Neural progenitor cell (in vitro differentiated cells): ENCODE results near the gene FCRL3. TPM values are rescaled to one million over a fixed set of nuclear protein-coding genes. Genes with fewer than 3 reads are reported as not detected.
"Not testable (repeated sequence)": the region's sequence is repeated elsewhere in the genome, so short reads cannot be mapped to it uniquely, and the experiment has no call there.

ENCODE experiments used
- DNase-seq: peaks from one replicate; pipeline ENCODE4 v3.0.0-alpha.2; 2016; ENCODE audit warnings: low spot score
- H2AFZ ChIP-seq: fragments of 200-600 bp; sonication (generic); replicated peaks from 2 replicates; pipeline ENCODE4 v1.6.1; 2016; ENCODE audit warnings: antibody characterized with exemption
- H3F3A ChIP-seq: fragments of 200-600 bp; sonication (generic); 2 replicates; pipeline ENCODE4 v1.6.1; 2016; ENCODE audit warnings: antibody characterized with exemption, low read depth
- H3K27ac ChIP-seq: fragments of 200-600 bp; sonication (generic); 2 replicates; pipeline ENCODE4 v1.5.1; 2016; ENCODE audit warnings: mild to moderate bottlenecking
- H3K27me3 ChIP-seq: fragments of 200-600 bp; sonication (generic); 2 replicates; pipeline ENCODE4 v1.6.1; 2016; ENCODE audit warnings: mild to moderate bottlenecking, moderate library complexity
- H3K36me3 ChIP-seq: fragments of 200-600 bp; sonication (generic); 2 replicates; pipeline ENCODE4 v1.5.1; 2016
- H3K4me1 ChIP-seq: fragments of 200-600 bp; sonication (generic); 2 replicates; pipeline ENCODE4 v1.6.1; 2016; ENCODE audit warnings: mixed run types
- H3K4me2 ChIP-seq: fragments of 200-600 bp; sonication (generic); 2 replicates; pipeline ENCODE4 v1.6.1; 2016
- H3K4me3 ChIP-seq: fragments of 200-600 bp; sonication (generic); 2 replicates; pipeline ENCODE4 v1.5.1; 2016
- H3K79me2 ChIP-seq: fragments of 200-600 bp; sonication (generic); 2 replicates; pipeline ENCODE4 v1.6.1; 2016; ENCODE audit warnings: low read depth
- H3K9ac ChIP-seq: fragments of 200-600 bp; sonication (generic); 2 replicates; pipeline ENCODE4 v1.6.1; 2016
- H3K9me3 ChIP-seq: fragments of 200-600 bp; sonication (generic); 2 replicates; pipeline ENCODE4 v1.5.1; 2016; ENCODE audit warnings: low read depth
- H4K20me1 ChIP-seq: fragments of 200-600 bp; sonication (generic); 2 replicates; pipeline ENCODE4 v1.6.1; 2016; ENCODE audit warnings: low read depth
- H3K27ac Mint-ChIP-seq: 3 replicates; pipeline ENCODE4 v1.8.0; 2021; ENCODE audit warnings: mixed read lengths
- H3K27me3 Mint-ChIP-seq: 2 replicates; pipeline ENCODE4 v1.8.0; 2022; ENCODE audit warnings: low read depth, mild to moderate bottlenecking, inconsistent platforms, moderate library complexity, mixed read lengths; ENCODE audit not compliant: insufficient read depth
- H3K36me3 Mint-ChIP-seq: 3 replicates; pipeline ENCODE4 v1.8.0; 2021; ENCODE audit warnings: mixed read lengths
- H3K4me1 Mint-ChIP-seq: 3 replicates; pipeline ENCODE4 v1.8.0; 2021; ENCODE audit warnings: mixed read lengths
- H3K4me3 Mint-ChIP-seq: 3 replicates; pipeline ENCODE4 v1.8.0; 2021; ENCODE audit warnings: mild to moderate bottlenecking, moderate library complexity, mixed read lengths
- H3K9me3 Mint-ChIP-seq: 3 replicates; pipeline ENCODE4 v1.8.0; 2020; ENCODE audit warnings: mixed read lengths
- CTCF ChIP-seq: fragments of 200-600 bp; sonication (generic); IDR thresholded peaks from 2 replicates; pipeline ENCODE4 v1.5.1; 2017; ENCODE audit warnings: antibody characterized with exemption, mild to moderate bottlenecking
- EZH2 ChIP-seq: fragments of 200-600 bp; sonication (generic); IDR thresholded peaks from 2 replicates; pipeline ENCODE4 v1.6.1; 2017; ENCODE audit warnings: antibody characterized with exemption, mild to moderate bottlenecking, moderate library complexity
- EZH2phosphoT487 ChIP-seq: fragments of 200-600 bp; sonication (generic); IDR thresholded peaks from 2 replicates; pipeline ENCODE4 v1.6.1; 2017; ENCODE audit warnings: antibody characterized with exemption
- total RNA-seq: library from RNA; depleted of rRNA; stranded (reverse); fragments of >200 nt; gene quantifications from 2 replicates; pipeline ENCODE4 v1.2.3, GENCODE V29; 2015; ENCODE audit warnings: low replicate concordance

Gene FCRL3
- total RNA-seq, result not detected in 2 replicates

GRCh38 chr1:157700732-157701131 is at the start of gene FCRL3:
FCRL3 (minus strand) TSS chr1:157700769; CDS start chr1:157700489, 280 bp downstream.
- Mint-ChIP-seq H3K27ac (no peak within 1 kb of the TSS), H3K27me3 (peaks cover 4% of the 10 kb centered on the region), H3K9me3 (no peaks in the 10 kb centered on the region), H3K4me3 (no peak within 1 kb of the TSS), H3K36me3 (no peaks in the 10 kb centered on the region), H3K4me1 (no peaks in the 10 kb centered on the region)
- Histone ChIP-seq H3F3A (no peaks in the 10 kb centered on the region), H3K36me3 (no peaks in the 10 kb centered on the region), H3K9me3 (no peaks in the 10 kb centered on the region), H3K9ac (no peak within 1 kb of the TSS), H3K27ac (no peak within 1 kb of the TSS), H3K27me3 (no peaks in the 10 kb centered on the region), H3K4me1 (no peaks in the 10 kb centered on the region), H3K4me2 (no peak within 1 kb of the TSS), H3K79me2 (no peaks in the 10 kb centered on the region), H3K4me3 (no peak within 1 kb of the TSS), H4K20me1 (no peaks in the 10 kb centered on the region), H2AFZ (no peak within 1 kb of the TSS)
- TF ChIP-seq CTCF (no peak), EZH2phosphoT487 (no peak), EZH2 (no peak)
- DNase-seq, result no peak

GRCh38 chr1:157748262-157748817 is 47.8 kb upstream of the FCRL3 start:
- Histone ChIP-seq H3K9ac (no peak overlapping the region), H3K27ac (no peak overlapping the region), H4K20me1 (no peaks in the 10 kb centered on the region), H3K4me1 (peaks cover under 1% of the 10 kb centered on the region), H3K79me2 (no peaks in the 10 kb centered on the region), H3K9me3 (no peaks in the 10 kb centered on the region), H3K27me3 (no peaks in the 10 kb centered on the region), H3K4me2 (no peak overlapping the region), H2AFZ (no peak overlapping the region), H3K36me3 (no peaks in the 10 kb centered on the region), H3K4me3 (no peak overlapping the region), H3F3A (no peaks in the 10 kb centered on the region)
- Mint-ChIP-seq H3K27me3 (no peaks in the 10 kb centered on the region), H3K36me3 (no peaks in the 10 kb centered on the region), H3K9me3 (no peaks in the 10 kb centered on the region), H3K4me3 (no peak overlapping the region), H3K27ac (no peak overlapping the region), H3K4me1 (no peaks in the 10 kb centered on the region)
- DNase-seq, result no peak
- TF ChIP-seq EZH2 (no peak), EZH2phosphoT487 (no peak), CTCF (no peak)

GRCh38 chr1:157739229-157739901 is 38.8 kb upstream of the FCRL3 start:
- no peaks in the 10 kb centered on the region for H3K9me3 Mint-ChIP-seq
- Histone ChIP-seq H2AFZ (no peak overlapping the region), H3F3A (no peaks in the 10 kb centered on the region), H3K27me3 (no peaks in the 10 kb centered on the region), H3K4me1 (no peaks in the 10 kb centered on the region), H4K20me1 (no peaks in the 10 kb centered on the region), H3K9me3 (no peaks in the 10 kb centered on the region), H3K79me2 (no peaks in the 10 kb centered on the region), H3K36me3 (no peaks in the 10 kb centered on the region), H3K4me2 (no peak overlapping the region), H3K9ac (no peak overlapping the region), H3K4me3 (no peak overlapping the region), H3K27ac (no peak overlapping the region)
- no peak overlapping the region for H3K27ac Mint-ChIP-seq
- H3K27me3 Mint-ChIP-seq, result no peaks in the 10 kb centered on the region
- TF ChIP-seq EZH2, result no peak
- no peak for TF ChIP-seq CTCF
- TF ChIP-seq EZH2phosphoT487, result no peak
- H3K36me3 Mint-ChIP-seq, result no peaks in the 10 kb centered on the region
- peak; percentile 12 for DNase-seq
- H3K4me1 Mint-ChIP-seq, result no peaks in the 10 kb centered on the region
- no peak overlapping the region for H3K4me3 Mint-ChIP-seq

GRCh38 chr1:157735991-157736390 is 35.4 kb upstream of the FCRL3 start:
- not testable (repeated sequence) for H3K9me3 ChIP-seq, H3K36me3 Mint-ChIP-seq, H3K4me3 ChIP-seq, H3K9me3 Mint-ChIP-seq, H3K79me2 ChIP-seq, H3K9ac ChIP-seq, H3K4me1 ChIP-seq, H3F3A ChIP-seq, H3K27ac ChIP-seq, H3K27me3 ChIP-seq, H4K20me1 ChIP-seq, H2AFZ ChIP-seq, DNase-seq, H3K4me3 Mint-ChIP-seq, H3K27ac Mint-ChIP-seq, H3K4me1 Mint-ChIP-seq, H3K27me3 Mint-ChIP-seq, H3K4me2 ChIP-seq, H3K36me3 ChIP-seq
